Stimulated activated CD4-positive, alpha-beta T cell treated with anti-CD3 and anti-CD28 coated beads, TNF-alpha, amount 100 ng/mL, for 4 hours (primary cell): Measurements from ENCODE around the gene SRSF3.
"Not testable (repeated sequence)": the region's sequence is repeated elsewhere in the genome, so short reads cannot be mapped to it uniquely, and the experiment has no call there.

Experiments used
- DNase-seq, 3 experiments: peaks; one replicate each; pipeline ENCODE4 v3.0.0-alpha.2; 2020; ENCODE audit warnings: low read depth in 3 of 3

Gene SRSF3

GRCh38 chr6:36576578-36576977 lies 17.6 kb upstream of the SRSF3 start:
- no peak for DNase-seq

DNA sequence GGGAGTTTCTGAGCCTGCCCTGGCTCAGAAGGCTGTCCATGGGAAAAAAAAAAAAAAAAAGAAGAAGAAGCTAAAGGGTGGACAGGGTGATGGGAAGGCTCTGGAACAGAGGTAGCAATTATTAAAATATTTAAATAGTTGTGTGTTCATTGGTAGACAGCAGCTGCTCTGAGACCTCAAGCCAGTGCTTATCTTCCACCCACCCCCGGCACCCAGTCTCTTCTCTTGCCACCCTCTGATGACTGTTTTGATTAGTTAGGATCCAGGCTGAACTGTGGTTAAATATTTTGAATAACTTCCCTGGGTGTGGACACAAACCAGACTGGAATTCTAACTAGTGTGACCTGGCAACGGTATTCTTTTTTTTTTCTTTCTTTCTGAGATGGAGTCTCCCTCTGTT lies 16.9 kb upstream of the SRSF3 start:
- DNase-seq: no peak

DNA sequence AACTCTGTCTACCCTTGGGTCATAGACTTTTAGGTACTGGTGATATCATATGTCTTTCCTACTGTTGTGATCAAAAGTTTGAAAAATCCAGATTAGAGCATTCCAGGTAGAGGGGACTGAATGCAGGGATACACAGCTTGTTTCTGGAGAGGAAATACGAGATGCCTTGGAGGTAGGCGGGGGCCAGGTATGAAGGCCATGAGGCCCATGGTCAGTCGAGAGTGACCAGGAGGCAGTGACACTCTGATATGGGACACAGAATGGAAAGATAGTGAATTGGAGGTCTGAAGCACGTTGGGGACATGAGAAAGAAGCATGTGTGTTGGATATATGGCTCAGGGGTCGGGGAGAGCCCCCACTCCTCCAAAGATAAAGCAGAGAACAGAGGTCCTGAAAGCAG lies 16.1 kb upstream of the SRSF3 start:
- no peak for DNase-seq

GRCh38 chr6:36578431-36578830 lies 15.7 kb upstream of the SRSF3 start:
- DNase-seq: no peak

DNA sequence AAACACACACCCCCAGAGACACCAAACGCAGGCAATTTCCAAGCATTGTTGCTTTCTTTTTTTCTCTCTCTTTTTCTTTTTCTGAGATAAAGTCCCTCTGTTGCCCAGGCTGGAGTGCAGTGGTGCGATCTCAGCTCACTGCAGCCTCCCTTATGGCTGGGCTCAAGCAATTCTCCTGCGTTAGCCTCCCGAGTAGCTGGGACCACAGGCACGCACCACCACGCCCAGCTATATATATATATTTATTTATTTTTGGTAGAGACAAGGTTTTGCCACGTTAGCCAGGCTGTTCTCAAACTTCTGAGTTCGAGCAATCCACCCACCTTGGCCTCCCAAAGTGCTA lies 14.0 kb upstream of the SRSF3 start:
- DNase-seq: no peak

GRCh38 chr6:36581716-36582115 lies 12.4 kb upstream of the SRSF3 start:
- no peak for DNase-seq

- no peak for DNase-seq
Observed at GRCh38 chr6:36586606-36587005, 7.6 kb upstream of the SRSF3 start.

GRCh38 chr6:36589025-36589400 lies 5.1 kb upstream of the SRSF3 start:
- not testable (repeated sequence) for DNase-seq

GRCh38 chr6:36590237-36590636 lies 3.9 kb upstream of the SRSF3 start:
- no peak for DNase-seq

DNA sequence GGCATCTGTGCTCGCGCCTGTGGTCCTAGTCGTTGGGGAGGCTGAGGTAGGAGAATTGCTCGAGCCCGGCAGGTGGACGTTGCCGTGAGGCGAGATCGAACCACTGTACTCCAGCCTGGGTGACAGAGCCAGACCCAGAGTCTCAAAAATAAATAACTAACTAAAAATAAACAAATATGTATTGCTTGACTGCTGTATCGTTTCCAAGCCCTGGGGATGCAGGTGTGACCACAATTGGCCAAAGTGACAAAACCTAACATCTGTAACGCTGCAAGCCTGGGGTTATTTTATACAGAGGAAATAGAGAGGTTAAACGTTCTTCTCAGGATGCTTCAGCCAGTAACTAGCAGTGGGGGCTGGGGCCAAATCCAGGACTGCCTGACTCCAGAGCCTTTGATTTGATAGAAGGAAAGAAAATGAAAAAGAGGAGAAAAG lies 1.9 kb upstream of the SRSF3 start:
- DNase-seq: no peak

DNA sequence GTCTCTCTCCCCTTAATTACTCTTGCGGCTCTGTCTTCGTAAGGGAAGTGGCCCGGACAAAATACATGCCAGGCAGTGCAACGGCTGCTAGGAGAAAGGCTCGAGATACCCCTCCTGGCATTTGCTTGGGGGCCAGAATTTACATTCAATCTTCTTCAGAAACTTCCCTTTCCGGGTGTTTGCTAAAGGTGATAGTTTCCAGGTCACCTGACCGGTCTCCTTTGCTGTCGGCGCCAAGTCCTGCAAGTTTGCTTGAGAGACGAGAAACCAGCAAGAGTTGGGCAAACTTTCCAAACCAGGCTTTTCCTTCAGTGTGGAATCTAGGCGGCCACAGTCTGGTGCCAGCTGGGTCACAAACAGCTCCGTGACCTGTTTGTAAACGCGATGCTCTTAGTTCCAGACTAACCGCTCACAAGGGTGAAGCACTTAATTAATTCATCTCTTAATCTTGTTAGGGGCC lies 563 bp upstream of the SRSF3 start:
- peak in 1 of 3 experiments; percentile 10 for DNase-seq

DNA sequence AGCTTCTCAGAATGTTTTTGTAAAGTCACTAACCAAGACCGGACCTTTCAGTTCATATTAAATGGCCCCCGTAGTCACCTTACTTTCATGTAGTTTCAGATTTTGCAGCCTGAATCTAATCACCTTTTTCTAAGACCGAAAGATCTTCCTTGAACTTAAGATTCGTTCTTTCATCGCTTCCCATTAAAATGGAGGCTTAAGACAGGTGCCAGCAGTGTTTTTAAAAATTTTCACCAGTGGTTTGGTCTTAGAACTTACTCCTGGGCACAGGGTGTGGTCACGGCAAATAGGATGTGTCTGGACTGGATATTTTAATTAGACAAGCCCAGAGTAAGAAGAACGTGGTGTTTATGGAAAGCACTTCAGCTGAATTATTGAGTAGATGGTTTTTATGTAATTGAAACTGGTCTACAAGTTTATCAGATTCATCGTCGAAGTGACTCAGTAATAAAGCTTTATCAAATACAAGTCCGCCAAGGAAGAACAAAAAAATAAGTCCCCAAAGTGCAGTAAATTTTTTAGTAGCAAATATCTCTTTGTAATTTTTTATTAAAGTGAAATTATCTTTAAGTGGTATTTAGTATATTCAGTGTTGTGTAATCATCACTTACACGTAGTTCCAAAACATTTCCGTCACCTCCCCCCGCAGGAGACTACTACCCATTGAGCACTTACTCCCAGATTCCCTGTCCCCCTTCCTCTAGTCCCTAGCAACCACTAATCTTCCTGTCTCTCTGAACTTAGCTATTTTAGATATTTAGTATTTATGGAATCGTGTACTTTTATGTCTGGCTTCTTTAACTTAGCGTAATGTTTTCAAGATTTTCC lies 868 bp downstream of the SRSF3 start:
- DNase-seq: no peak

DNA sequence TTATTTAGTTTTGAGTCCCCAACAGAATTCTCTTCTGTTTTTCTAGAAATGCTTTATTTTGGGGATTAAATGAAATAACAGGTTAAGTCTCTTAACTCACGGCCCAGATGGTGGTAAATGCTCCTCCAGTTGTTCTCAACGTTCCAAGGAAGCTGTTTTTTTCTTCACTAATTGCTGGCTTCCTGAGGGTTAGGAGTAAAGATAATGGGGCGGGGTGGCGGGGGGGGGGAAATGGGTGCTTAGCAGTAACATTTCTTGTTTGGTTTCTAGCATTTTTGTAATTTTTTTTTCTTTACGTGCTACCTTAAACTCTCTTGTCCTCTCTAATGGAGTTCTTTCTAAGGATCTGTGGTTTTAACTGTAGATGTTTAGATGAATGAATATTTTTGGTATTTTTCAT lies 2.2 kb downstream of the SRSF3 start:
- no peak for DNase-seq

DNA sequence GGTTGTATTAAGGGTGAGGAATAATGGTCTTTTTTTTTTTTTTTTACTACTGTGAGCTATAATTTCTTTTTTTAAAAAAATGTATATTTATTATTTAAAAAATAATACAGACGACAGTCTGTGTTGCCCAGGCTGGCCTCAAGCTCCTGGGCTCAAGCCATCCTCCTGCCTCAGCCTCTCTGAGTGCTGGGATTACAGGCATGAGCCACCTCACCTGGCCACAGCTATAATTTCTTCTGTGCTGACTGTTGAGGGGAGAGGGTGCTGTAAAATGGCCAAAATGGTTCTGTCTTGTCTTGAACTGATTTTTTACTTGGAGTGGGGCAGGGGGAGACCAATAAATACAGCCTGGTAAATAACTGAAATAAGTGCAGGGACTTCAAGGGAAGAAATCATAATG lies 3.6 kb downstream of the SRSF3 start:
- no peak for DNase-seq

DNA sequence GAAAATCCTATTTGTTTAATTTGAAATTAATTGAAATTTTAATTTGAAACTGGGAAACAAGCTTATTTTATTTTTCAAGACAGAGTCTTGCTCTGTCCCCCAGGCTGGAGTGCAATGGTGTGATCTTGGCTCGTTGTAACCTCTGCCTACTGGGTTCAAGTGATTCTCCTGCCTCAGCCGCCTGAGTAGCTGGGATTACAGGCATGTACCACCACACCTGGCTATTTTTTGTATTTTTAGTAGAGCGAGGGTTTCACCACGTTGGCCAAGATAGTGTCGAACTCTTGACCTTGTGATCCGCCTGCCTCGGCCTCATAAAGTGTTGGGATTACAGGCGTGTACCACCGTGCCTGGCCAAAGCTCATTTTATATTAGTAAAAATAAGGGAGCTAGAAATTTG lies 4.2 kb downstream of the SRSF3 start:
- DNase-seq: no peak

DNA sequence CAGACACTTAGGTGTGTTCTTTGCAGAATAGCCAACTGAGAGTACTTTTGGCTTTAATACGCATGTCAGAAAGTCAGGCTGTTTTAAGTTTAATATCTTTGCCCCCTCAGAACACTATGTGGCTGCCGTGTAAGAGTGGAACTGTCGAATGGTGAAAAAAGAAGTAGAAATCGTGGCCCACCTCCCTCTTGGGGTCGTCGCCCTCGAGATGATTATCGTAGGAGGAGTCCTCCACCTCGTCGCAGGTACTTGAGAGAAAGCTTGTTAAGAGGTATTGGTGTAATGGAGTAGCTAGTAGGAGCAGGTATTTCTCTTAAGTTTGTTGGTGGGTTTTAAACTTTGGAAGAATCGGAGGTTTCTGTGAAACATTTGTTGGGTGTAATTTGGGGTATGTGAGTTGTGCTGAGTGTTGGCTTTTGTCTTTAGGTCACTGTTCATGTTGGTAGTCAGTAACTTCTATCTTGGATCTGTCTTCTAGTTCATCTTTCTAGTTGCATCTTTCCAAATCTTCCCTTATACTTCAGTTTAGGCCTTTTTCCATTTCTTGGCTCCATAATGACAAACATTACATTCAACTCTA lies 4.7 kb downstream of the SRSF3 start:
- no peak for DNase-seq

DNA sequence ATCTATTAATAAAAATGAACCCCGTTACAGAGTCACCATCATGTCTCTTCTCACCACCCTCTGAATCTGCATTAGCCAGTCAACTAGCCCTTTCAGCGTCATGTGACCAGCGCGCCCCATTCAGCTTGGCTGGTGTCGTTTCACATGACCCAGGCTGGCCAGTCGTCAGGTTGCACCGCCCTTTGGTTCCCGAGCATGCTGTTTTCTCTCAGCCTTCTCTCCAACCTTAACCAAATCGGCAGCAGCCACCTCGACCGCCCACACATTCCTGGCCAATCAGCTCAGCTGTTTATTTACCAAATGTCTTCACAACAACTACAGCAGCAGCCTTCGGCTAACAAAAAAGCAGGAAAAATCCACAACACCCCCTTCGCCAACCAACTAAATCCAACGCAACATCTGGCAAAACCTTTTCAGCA lies 5.6 kb downstream of the SRSF3 start:
- DNase-seq: peak in 1 of 3 experiments; percentile 35

DNA sequence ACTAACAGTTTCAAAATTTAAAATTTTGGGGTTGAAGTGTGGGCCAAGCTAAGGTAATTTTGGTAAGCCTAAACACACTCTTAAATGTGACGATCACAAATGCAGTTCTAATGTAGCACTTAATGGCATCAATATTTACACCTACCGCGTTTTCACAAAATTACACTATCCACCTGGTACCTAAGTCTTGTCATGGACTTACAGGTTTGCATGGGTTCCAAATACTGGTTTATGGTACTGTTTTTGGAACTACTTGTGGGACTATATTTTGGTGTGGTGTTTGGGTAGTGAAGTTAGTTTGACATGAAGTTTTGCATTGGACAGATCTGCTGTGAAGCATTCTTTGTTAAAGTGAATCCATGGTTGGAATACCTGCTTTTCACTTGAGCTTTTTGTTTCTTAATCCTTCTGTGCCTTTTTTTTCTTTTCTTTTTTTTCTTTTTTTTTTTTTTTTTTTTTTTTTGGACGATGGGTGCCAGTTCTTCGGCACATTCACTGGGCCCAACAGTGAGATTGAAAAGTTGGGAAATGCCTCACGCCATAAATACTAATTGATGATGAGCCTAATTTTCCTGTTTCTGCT lies 6.5 kb downstream of the SRSF3 start:
- no peak for DNase-seq

DNA sequence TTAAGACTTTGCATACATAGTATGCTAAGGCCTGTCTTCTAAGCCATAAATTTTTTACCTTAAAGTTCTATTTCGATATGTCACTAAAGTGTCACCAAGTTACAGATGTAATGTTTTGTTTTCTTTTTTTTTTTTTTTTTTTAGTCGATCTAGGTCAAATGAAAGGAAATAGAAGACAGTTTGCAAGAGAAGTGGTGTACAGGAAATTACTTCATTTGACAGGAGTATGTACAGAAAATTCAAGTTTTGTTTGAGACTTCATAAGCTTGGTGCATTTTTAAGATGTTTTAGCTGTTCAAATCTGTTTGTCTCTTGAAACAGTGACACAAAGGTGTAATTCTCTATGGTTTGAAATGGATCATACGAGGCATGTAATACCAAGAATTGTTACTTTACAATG lies 7.7 kb downstream of the SRSF3 start:
- DNase-seq: not testable (repeated sequence)

- DNase-seq: no peak
Observed at GRCh38 chr6:36603222-36604089, 9.3 kb downstream of the SRSF3 start.

- DNase-seq: no peak
Observed at GRCh38 chr6:36604090-36605060, 10.2 kb downstream of the SRSF3 start.
